Astrocyte (in vitro differentiated cells and primary cell): Measurements from ENCODE around the gene MARF1. TPM values are rescaled to one million over a fixed set of nuclear protein-coding genes. Genes with fewer than 3 reads are reported as not detected.

Experiments
- DNase-seq: peaks from one replicate; pipeline ENCODE4 v3.0.0-alpha.2; 2010; ENCODE audit warnings: low read depth
- FAIRE-seq: peaks from 2 replicates; lab custom pipeline; 2011; peaks lifted over from hg19 to GRCh38; lab: Jason Lieb, UNC
- H2AFZ ChIP-seq: 2 replicates; pipeline ENCODE4 v1.6.0; 2012; ENCODE audit warnings: low read depth, low read length, inconsistent platforms
- H3K27ac ChIP-seq: 2 replicates; pipeline ENCODE4 v1.5.1; 2011; ENCODE audit warnings: low read depth, low read length, inconsistent platforms
- H3K27me3 ChIP-seq: 2 replicates; pipeline ENCODE4 v1.6.0; 2011; ENCODE audit warnings: low read length, inconsistent platforms; ENCODE audit not compliant: insufficient read depth
- H3K36me3 ChIP-seq: 2 replicates; pipeline ENCODE4 v1.5.1; 2011; ENCODE audit warnings: low read length, inconsistent platforms; ENCODE audit not compliant: insufficient read depth
- H3K4me1 ChIP-seq: 2 replicates; pipeline ENCODE4 v1.5.1; 2011; ENCODE audit warnings: low read length, inconsistent platforms; ENCODE audit not compliant: insufficient read depth
- H3K4me2 ChIP-seq: 2 replicates; pipeline ENCODE4 v1.6.0; 2012; ENCODE audit warnings: low read length, inconsistent platforms
- H3K4me3 ChIP-seq: 2 replicates; pipeline ENCODE4 v1.5.1; 2011; ENCODE audit warnings: low read depth, mild to moderate bottlenecking, low read length, inconsistent platforms; ENCODE audit not compliant: insufficient read depth
- H3K79me2 ChIP-seq: 2 replicates; pipeline ENCODE4 v1.6.0; 2012; ENCODE audit warnings: mild to moderate bottlenecking, low read length, inconsistent platforms; ENCODE audit not compliant: insufficient read depth
- H3K9ac ChIP-seq: 2 replicates; pipeline ENCODE4 v1.6.0; 2012; ENCODE audit warnings: mild to moderate bottlenecking, low read length, inconsistent platforms
- H3K9me3 ChIP-seq: 2 replicates; pipeline ENCODE4 v1.5.1; 2012; ENCODE audit warnings: low read depth, mild to moderate bottlenecking, low read length, inconsistent platforms; ENCODE audit not compliant: insufficient read depth
- H4K20me1 ChIP-seq: 2 replicates; pipeline ENCODE4 v1.6.0; 2012; ENCODE audit warnings: low read length, inconsistent platforms; ENCODE audit not compliant: insufficient read depth
- H3K27ac Mint-ChIP-seq: one replicate; pipeline ENCODE4 v1.8.0; 2021; ENCODE audit warnings: mild to moderate bottlenecking, mixed read lengths; ENCODE audit not compliant: unreplicated experiment
- H3K27me3 Mint-ChIP-seq: one replicate; pipeline ENCODE4 v1.8.0; 2021; ENCODE audit warnings: low read depth, mixed read lengths; ENCODE audit not compliant: unreplicated experiment
- H3K36me3 Mint-ChIP-seq: one replicate; pipeline ENCODE4 v1.8.0; 2021; ENCODE audit warnings: low read depth, mixed read lengths; ENCODE audit not compliant: unreplicated experiment
- H3K4me1 Mint-ChIP-seq: one replicate; pipeline ENCODE4 v1.8.0; 2021; ENCODE audit warnings: low read depth, mixed read lengths; ENCODE audit not compliant: unreplicated experiment
- H3K4me3 Mint-ChIP-seq: one replicate; pipeline ENCODE4 v1.8.0; 2021; ENCODE audit warnings: mild to moderate bottlenecking, moderate library complexity, mixed read lengths; ENCODE audit not compliant: unreplicated experiment
- H3K9me3 Mint-ChIP-seq: one replicate; pipeline ENCODE4 v1.8.0; 2021; ENCODE audit warnings: mild to moderate bottlenecking, mixed read lengths; ENCODE audit not compliant: unreplicated experiment
- CTCF ChIP-seq: IDR thresholded peaks from 2 replicates; pipeline ENCODE4 v1.5.1; 2011; ENCODE audit warnings: low read depth, mild to moderate bottlenecking, inconsistent platforms, low read length, moderate library complexity; ENCODE audit not compliant: insufficient read depth
- EZH2 ChIP-seq: IDR thresholded peaks from 2 replicates; pipeline ENCODE4 v1.6.1; 2012; ENCODE audit warnings: mild to moderate bottlenecking, low read length, inconsistent platforms; ENCODE audit not compliant: insufficient read depth
- total RNA-seq: library from RNA; stranded (reverse); gene quantifications from 2 replicates; pipeline ENCODE4 v1.2.1, GENCODE V29; 2021

The MARF1 gene
- total RNA-seq, 1 donor from 2014 or later, result 47.4 TPM

- FAIRE-seq, result no peak
Observed at GRCh38 chr16:15564604-15565339, 78.2 kb downstream of the MARF1 start.

DNA sequence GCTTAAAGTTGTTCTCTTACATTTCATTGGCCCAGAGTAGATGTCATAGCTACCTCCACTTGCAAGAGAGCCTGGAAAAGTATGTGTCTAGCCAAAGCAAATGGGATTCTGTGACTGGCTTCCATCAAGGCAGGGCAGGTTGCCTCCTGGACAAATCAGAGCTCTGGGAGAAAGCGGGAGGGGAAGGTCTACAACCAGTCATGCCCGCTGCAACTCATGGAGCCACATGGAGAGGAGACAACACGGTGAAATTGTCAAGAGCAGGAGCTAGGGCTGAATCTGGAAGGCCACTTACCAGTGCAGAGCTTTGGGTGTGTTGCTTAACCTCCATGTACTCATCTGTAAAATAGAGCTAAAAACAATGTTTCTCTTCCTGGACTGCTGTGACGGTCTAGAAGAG lies 83.8 kb downstream of the MARF1 start:
- DNase-seq (no peak), FAIRE-seq (no peak)
- H3K9me3 Mint-ChIP-seq, result peaks cover 1% of the 10 kb centered on the region
- Histone ChIP-seq H3K9me3 (no peaks in the 10 kb centered on the region), H3K4me1 (no peaks in the 10 kb centered on the region), H3K79me2 (no peaks in the 10 kb centered on the region), H3K9ac (no peak overlapping the region), H2AFZ (no peak overlapping the region), H3K4me3 (no peak overlapping the region), H3K27me3 (no peaks in the 10 kb centered on the region), H3K4me2 (no peak overlapping the region), H3K27ac (no peak overlapping the region), H4K20me1 (peaks cover under 1% of the 10 kb centered on the region), H3K36me3 (no peaks in the 10 kb centered on the region)
- no peaks in the 10 kb centered on the region for H3K4me1 Mint-ChIP-seq
- H3K4me3 Mint-ChIP-seq, result no peak overlapping the region
- peaks cover 16% of the 10 kb centered on the region for H3K36me3 Mint-ChIP-seq
- no peak overlapping the region for H3K27ac Mint-ChIP-seq
- H3K27me3 Mint-ChIP-seq, result no peaks in the 10 kb centered on the region
- TF ChIP-seq CTCF (no peak), EZH2 (no peak)

More at GRCh38 chr16:15564604-15565339, 78.2 kb downstream of the MARF1 start:
- H3K27me3 Mint-ChIP-seq, result no peaks in the 10 kb centered on the region
- Histone ChIP-seq H3K9ac (no peak overlapping the region), H3K4me1 (no peaks in the 10 kb centered on the region), H3K4me2 (no peak overlapping the region), H4K20me1 (no peaks in the 10 kb centered on the region), H3K79me2 (no peaks in the 10 kb centered on the region), H3K4me3 (no peak overlapping the region), H3K36me3 (no peaks in the 10 kb centered on the region), H3K27ac (no peak overlapping the region), H2AFZ (no peak overlapping the region), H3K9me3 (no peaks in the 10 kb centered on the region), H3K27me3 (no peaks in the 10 kb centered on the region)
- H3K27ac Mint-ChIP-seq, result no peak overlapping the region
- TF ChIP-seq EZH2 (no peak), CTCF (no peak)
- H3K36me3 Mint-ChIP-seq, result peaks cover 14% of the 10 kb centered on the region
- DNase-seq, result no peak
- no peaks in the 10 kb centered on the region for H3K4me1 Mint-ChIP-seq
- no peak overlapping the region for H3K4me3 Mint-ChIP-seq
- peaks cover 1% of the 10 kb centered on the region for H3K9me3 Mint-ChIP-seq

GRCh38 chr16:15557258-15557657 lies 85.7 kb downstream of the MARF1 start:
- no peaks in the 10 kb centered on the region for H3K4me1 ChIP-seq
- Mint-ChIP-seq H3K36me3 (peaks cover 8% of the 10 kb centered on the region), H3K4me1 (no peaks in the 10 kb centered on the region), H3K4me3 (no peak overlapping the region), H3K9me3 (no peaks in the 10 kb centered on the region), H3K27me3 (no peaks in the 10 kb centered on the region), H3K27ac (no peak overlapping the region)
- no peak overlapping the region for H3K9ac ChIP-seq
- H3K36me3 ChIP-seq, result no peaks in the 10 kb centered on the region
- peaks cover 13% of the 10 kb centered on the region for H4K20me1 ChIP-seq
- DNase-seq, result no peak
- TF ChIP-seq CTCF (no peak), EZH2 (no peak)
- no peak overlapping the region for H3K27ac ChIP-seq
- H3K4me2 ChIP-seq, result no peak overlapping the region
- no peak overlapping the region for H3K4me3 ChIP-seq
- H2AFZ ChIP-seq, result no peak overlapping the region
- H3K27me3 ChIP-seq, result no peaks in the 10 kb centered on the region
- FAIRE-seq, result no peak
- no peaks in the 10 kb centered on the region for H3K79me2 ChIP-seq
- H3K9me3 ChIP-seq, result no peaks in the 10 kb centered on the region
